Measurements from ENCODE around the gene NOL6. TPM values are rescaled to one million over a fixed set of nuclear protein-coding genes. Genes with fewer than 3 reads are reported as not detected.
A peak's percentile ranks its signal among the peaks of the same experiment; 100 is the strongest.

The NOL6 gene
- total RNA-seq, 1 donor from 2014 or later, result 28.6 TPM

- DNase-seq (ENCODE audit: low spot score in 2 of 2), result no peak
- Histone ChIP-seq H3K4me3 (no peak overlapping the region), H3K27ac (no peak overlapping the region), H3K27me3 (no peaks in the 10 kb centered on the region), H3K4me1 (peaks cover 1 to 5% of the 10 kb centered on the region in 2 donors), H3K36me3 (peaks cover 91 to 93% of the 10 kb centered on the region in 2 donors), H3K9me3 (no peaks in the 10 kb centered on the region)
- intact Hi-C loops (cut with DNase I), result no loop called here
- TF ChIP-seq, protein P1, sequence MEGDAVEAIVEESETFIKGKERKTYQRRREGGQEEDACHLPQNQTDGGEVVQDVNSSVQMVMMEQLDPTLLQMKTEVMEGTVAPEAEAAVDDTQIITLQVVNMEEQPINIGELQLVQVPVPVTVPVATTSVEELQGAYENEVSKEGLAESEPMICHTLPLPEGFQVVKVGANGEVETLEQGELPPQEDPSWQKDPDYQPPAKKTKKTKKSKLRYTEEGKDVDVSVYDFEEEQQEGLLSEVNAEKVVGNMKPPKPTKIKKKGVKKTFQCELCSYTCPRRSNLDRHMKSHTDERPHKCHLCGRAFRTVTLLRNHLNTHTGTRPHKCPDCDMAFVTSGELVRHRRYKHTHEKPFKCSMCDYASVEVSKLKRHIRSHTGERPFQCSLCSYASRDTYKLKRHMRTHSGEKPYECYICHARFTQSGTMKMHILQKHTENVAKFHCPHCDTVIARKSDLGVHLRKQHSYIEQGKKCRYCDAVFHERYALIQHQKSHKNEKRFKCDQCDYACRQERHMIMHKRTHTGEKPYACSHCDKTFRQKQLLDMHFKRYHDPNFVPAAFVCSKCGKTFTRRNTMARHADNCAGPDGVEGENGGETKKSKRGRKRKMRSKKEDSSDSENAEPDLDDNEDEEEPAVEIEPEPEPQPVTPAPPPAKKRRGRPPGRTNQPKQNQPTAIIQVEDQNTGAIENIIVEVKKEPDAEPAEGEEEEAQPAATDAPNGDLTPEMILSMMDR (IDR thresholded peaks at IDR 0.05), result no peak
Observed at GRCh38 chr9:33467526-33467925, 6.2 kb downstream of the NOL6 start.

GRCh38 chr9:33466565-33467495 lies 6.9 kb downstream of the NOL6 start:
- TF ChIP-seq, protein P1 (IDR thresholded peaks at IDR 0.05), result peak; percentile 56 to 95 (median 92)
- no peak for DNase-seq (ENCODE audit: low spot score in 2 of 2)
- H3K27me3 ChIP-seq, result no peaks in the 10 kb centered on the region
- no peak overlapping the region for H3K27ac ChIP-seq
- peaks cover 93 to 97% of the 10 kb centered on the region in 2 donors for H3K36me3 ChIP-seq
- no peaks in the 10 kb centered on the region for H3K4me1 ChIP-seq
- no peaks in the 10 kb centered on the region for H3K9me3 ChIP-seq
- intact Hi-C loops (cut with DNase I), result loop anchor here (1.0 kb wide), 1 partner anchor 92 kb away; no protein-coding TSS in a partner anchor
- H3K4me3 ChIP-seq, result no peak overlapping the region

DNA sequence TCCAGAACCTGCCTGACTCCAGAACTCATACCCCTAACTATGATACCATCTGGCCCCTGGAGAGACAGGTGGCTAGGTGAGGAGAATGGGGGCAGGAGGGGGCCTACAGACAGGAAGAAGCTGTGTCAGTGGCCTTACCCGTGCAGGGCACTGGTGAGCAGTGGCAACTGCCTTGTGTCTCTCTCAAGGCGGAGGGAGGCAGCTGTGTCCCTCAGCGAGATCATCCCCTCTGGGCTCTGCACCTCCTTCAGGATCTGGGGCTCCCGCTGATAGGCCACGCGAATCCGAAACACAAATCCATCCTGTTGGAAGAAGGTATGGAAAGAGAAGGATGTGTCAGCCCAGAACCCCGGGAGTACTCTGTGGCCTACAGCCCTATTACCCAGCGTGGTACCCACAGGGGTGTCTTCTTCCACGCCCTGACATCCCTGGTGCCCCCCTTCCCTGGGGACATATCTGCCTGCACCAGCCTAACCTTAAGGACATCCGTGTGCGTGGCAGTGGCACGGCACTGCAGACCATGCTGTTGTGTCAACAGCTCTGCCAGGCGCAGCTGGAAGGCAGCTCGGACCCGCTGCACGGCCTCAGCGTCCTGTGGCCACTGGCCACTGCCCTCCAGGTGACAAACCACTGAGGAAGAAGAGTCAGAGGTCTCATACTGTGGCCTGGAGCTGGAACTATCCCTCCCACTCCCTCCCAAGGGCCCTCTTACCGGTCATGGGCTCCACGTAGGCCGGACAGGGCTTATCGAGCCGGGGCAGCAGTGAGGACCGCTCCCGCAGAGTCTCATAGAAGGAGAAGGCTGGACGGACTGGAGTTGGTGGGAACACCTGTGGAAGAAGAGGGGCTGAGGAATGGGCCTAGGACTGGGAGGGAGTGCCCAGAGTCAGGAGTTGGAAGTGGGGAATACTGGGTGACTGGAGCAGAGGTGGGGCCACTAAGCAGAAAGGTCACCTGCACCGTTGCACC lies 7.8 kb downstream of the NOL6 start:
- Histone ChIP-seq H3K27me3 (no peaks in the 10 kb centered on the region), H3K4me1 (no peaks in the 10 kb centered on the region), H3K36me3 (peaks cover 90 to 93% of the 10 kb centered on the region in 2 donors), H3K27ac (no peak overlapping the region), H3K9me3 (no peaks in the 10 kb centered on the region), H3K4me3 (no peak overlapping the region)
- no peak for DNase-seq (ENCODE audit: low spot score in 2 of 2)
- intact Hi-C loops (cut with DNase I), result loop anchor here (1.0 kb wide), 1 partner anchor 91 kb away; no protein-coding TSS in a partner anchor
- TF ChIP-seq, protein P1 (IDR thresholded peaks at IDR 0.05), result no peak

- Histone ChIP-seq H3K36me3 (peaks cover 84 to 85% of the 10 kb centered on the region in 2 donors), H3K27me3 (no peaks in the 10 kb centered on the region), H3K4me3 (no peak overlapping the region), H3K4me1 (no peaks in the 10 kb centered on the region), H3K9me3 (no peaks in the 10 kb centered on the region), H3K27ac (no peak overlapping the region)
- no peak for DNase-seq (ENCODE audit: low spot score in 2 of 2)
- intact Hi-C loops (cut with DNase I), result no loop called here
- TF ChIP-seq, protein P1 (IDR thresholded peaks at IDR 0.05), result no peak
Observed at GRCh38 chr9:33465096-33465495, 8.6 kb downstream of the NOL6 start.

DNA sequence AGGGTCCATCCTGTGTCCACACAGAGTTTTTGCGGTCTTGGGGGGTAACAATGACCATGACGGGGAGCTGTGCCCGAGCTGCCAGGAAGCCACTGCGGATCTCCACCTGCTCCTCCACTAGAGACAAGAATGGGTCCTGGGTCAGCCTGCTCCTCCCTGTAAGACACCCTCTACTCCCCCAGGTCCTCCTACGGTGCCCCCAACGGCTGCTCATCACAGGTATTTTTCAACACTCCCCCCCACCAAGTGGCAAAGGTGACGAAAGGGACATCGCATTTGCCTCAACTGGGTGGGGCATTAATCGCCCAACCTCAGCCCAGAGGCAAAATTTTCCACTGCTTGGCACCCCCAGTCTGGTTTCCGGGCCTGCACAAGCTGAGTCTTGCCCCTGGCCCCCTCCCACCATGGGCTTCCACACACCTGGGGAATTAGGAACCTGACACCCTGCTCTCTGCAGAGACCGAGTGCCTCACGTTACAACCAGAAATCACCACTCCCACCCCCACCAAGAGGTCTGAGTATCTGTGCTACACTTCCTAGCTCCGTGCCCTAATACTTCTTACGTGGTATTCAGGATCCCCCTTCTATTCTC lies 9.6 kb downstream of the NOL6 start:
- no peak for DNase-seq (ENCODE audit: low spot score in 2 of 2)
- TF ChIP-seq, protein P1 (IDR thresholded peaks at IDR 0.05), result no peak
- no peaks in the 10 kb centered on the region for H3K4me1 ChIP-seq
- peaks cover 74 to 75% of the 10 kb centered on the region in 2 donors for H3K36me3 ChIP-seq
- no peak overlapping the region for H3K4me3 ChIP-seq
- H3K27me3 ChIP-seq, result no peaks in the 10 kb centered on the region
- H3K27ac ChIP-seq, result no peak overlapping the region
- intact Hi-C loops (cut with DNase I), result no loop called here
- H3K9me3 ChIP-seq, result no peaks in the 10 kb centered on the region

All from ascending aorta (tissue), 2 donors.